HG03135 (cell line): ENCODE results near the gene OR4E1.
"Not testable (repeated sequence)": the region's sequence is repeated elsewhere in the genome, so short reads cannot be mapped to it uniquely, and the experiment has no call there.

Source experiments
- ATAC-seq: cut with Tn5 transposase; IDR thresholded peaks from one replicate; pipeline ENCODE4 v1.9.1; 2021; ENCODE audit warnings: mild to moderate bottlenecking, moderate library complexity; ENCODE audit not compliant: unreplicated experiment

OR4E1 gene

DNA sequence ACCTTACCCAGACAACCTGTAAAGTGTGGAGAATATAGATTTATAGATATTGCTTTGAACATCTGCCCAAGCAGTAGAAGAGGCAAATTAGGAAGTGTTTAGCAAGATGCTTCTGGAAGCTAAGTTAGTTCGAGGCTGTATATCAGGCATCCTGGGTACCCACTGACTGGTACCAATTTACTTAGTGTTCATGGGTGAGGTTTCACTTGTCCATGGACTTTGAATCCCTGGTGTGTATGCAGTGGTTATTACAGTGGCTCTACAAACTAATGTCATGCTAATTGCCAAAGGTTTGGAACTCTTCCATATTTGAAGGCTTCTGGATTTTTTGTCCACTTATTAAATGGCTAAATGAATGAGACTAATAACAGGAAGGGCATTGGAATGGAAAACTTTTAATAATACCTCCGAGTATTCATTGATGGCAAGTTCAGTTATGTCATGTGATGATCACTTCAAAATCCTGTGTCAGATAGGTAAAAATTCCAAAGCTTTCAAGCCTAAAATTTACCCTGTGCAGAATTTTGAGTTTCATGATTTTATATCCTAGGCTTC lies 20.2 kb downstream of the OR4E1 start, which contains the start of gene OR4E2:
OR4E2 (plus strand) TSS at position 505 of the 555 bp plus-strand sequence. CDS start 11,248 bp downstream, outside the sequence.
- no peak for ATAC-seq

DNA sequence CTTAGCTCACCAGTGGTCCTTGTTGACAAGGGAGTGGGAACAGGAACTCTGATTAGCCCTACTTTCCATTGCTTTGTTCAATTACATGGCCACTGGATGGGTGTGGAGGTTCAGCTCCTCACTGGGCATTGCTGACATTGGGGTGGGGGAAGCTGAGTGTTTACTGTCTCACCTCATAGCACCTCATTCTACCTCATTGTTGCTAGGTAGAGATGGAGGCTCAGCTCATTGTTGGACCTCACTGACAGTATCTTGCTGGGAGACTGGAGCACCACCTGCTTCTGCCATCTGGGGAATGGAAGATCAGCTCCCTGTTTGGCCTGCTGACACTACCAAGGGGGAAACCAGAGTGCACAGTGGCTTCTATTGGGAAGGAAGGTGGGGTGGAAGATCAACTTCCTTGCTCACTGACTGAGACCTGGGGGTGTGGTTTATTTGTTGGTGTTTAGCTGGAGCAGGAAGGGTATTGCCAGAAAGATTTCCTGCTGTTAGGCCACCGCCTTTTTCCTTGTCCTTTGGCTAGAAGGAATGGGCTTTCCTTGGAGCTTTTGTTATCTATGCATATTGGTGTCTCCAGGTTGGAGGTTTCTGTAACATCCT lies 21.3 kb downstream of the OR4E1 start:
- ATAC-seq: no peak

DNA sequence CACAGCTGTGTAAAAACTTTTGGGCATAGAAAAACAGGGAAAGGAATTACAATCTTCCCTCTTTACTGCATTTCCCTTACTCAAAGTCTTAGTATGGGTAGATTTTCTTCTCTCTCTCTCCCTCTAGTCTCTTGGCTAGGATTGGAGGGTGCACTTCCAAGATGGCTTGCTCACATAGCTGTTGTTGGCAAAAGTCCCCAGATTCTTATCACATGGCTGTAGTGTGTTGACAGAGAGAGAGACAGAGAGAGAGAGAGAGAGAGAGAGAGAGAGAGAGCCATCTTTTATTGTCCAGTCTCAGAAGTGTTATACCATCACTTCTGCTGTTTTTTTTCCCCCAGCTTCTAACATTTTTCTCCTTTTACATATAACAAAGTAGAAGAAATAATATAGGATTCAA lies 26.2 kb downstream of the OR4E1 start:
- ATAC-seq: no peak

DNA sequence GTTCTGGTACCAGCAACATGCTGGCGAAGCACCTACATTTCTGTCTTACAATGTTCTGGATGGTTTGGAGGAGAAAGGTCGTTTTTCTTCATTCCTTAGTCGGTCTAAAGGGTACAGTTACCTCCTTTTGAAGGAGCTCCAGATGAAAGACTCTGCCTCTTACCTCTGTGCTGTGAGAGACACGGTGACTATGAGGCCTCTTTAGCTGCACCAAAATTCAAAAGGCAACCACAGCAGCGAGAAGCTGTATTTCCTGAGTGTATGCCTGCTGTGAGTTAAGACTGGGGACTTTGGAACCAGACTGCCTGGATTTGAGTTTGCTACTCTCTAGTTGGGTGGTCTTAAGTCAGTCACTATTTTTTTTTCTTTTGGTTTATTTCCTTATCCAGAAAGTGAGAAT lies 30.2 kb downstream of the OR4E1 start:
- ATAC-seq: no peak

DNA sequence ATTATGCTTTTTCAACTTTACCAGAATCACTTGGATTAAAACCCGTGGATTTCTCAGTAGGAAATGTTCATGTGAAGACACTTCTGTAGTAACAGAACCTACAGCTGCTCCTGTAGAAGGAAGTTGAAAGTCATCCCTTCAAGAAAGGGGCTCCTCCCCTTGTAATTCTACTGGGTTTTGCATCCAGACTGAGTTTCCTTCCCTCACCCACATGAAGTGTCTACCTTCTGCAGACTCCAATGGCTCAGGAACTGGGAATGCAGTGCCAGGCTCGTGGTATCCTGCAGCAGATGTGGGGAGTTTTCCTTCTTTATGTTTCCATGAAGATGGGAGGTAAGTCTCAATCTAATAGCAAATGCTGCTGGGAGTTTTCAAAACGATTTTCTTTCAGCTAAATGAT lies 30.9 kb downstream of the OR4E1 start:
- ATAC-seq: no peak

DNA sequence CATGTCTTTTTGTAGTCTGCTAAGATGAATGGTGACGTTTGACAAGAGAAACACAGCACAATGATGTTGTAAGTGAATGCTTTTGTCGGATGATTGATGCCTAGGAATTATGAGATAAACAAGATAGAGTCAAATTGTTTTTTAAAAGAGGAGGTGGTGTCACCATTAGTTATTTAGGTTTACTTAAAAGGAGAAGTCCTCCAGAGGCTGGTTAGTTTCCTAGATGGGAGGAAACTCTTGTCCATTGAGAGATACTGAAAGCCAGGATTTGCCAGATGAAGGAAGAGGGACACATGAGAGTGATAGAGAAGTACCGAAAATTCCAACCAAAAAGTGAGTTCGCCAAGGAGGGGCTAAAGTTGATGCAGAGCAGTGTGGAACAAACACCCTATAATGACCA lies 38.8 kb downstream of the OR4E1 start, which contains the start of gene OR10G2:
OR10G2 (minus strand) TSS at position 101 of the 400 bp plus-strand sequence; CDS start at position 3, 98 bp downstream.
- ATAC-seq: no peak

DNA sequence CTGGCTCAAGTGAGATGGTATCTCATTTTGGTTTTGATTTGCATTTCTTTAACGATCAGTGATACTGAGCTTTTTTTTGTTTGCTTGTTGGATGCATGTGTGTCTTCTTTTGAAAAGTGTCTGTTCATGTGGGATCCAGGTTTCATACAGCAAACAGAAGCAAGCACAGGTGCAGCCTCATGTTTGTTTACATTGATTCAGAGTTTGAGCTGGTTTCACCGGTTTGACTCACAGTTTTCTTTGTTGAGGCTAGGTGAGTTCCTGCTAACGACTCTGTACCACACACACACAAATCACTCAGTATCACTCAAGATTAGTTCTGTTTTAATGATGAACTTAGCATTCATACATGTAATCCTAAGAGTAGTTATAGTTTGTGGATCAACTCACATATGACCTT lies 42.5 kb downstream of the OR4E1 start:
- no peak for ATAC-seq

DNA sequence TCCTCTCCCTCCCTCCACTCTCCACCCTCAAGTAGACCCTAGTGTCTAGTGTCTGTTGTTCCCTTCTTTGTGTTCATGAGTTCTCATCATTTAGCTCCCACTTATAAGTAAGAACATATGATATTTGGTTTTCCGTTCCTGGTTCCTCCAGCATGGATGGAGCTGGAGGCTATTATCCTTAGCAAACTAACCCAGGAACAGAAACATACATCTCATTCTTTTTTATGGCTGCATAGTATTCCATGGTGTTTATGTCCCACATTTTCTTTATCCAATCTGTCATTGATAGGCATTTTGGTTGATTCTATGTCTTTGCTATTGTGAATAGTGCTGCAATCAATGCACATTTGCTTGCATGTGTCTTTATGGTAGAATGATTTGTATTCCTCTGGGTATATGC lies 43.1 kb downstream of the OR4E1 start:
- ATAC-seq: not testable (repeated sequence)

DNA sequence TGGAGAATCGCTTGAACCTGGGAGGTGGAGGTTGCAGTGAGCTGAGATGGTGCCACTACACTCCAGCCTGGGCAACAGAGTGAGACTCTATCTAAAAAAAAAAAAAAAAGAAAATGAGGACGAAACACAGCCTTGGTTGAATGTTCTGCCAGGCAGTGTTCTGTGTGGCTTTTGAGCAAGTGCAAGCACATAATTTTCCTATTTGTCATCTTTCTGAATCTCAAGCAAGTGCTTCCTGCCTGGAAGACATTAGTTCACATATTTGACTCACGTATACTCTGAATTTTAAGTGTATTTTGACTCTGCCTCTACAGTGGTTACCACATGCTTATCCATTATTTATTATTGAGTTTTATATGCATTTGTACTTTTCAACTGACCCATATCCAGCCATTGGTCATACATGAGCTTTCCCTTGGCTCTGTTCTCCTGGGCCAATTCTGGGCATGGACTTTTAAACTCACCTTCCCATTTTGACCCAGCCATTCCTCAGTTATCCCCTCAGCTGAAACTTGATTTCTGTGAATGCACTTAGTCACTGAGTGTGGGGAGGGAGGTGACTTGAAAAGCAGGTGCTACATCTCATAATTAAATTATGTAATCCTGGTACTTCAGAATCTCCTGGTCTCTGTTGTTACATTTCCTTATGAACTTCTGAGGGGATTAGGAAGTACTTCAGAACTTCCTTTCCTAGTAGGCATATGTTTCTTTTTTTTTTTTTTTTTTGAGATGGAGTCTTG lies 47.0 kb downstream of the OR4E1 start:
- ATAC-seq: no peak
